Stimulated activated CD4-positive, alpha-beta T cell treated with anti-CD3 and anti-CD28 coated beads, TNF-alpha, amount 100 ng/mL, for 4 hours (primary cell): Measurements from ENCODE around the gene MCUB.

Experiments used
- DNase-seq, 3 experiments: peaks; one replicate each; pipeline ENCODE4 v3.0.0-alpha.2; 2020; ENCODE audit warnings: low read depth in 3 of 3

Gene MCUB

DNA sequence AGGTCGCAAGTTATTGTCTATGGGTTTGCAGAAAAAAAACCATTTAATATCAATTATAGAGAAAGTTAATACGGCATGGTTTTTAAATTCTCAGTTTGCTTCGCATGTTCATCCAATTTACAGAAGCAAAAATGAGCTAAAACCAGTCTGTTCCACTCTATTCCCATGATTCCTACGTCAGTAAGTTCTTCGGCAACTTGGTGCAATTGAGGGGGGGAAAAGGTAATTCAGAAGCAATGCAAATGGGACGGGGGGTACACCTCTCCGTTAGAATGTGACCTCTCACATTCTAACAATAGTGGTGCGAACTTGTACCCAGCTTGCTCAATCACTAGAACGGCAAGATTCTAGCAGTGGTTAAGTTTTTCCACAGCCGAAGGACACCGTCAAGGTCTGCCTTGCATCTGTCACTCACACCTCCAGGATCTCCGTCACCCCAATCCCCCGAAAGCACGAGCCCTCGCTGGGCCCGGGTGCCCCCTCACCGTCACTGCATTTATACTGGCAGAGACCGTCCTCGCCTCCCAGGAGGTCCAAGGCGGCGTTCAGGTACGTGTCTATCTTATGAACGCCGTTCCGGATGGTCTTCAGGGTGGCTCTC lies 169.2 kb downstream of the MCUB start:
- DNase-seq, result peak in 1 of 3 experiments; percentile 26

- peak; percentile 65 to 70 (median 67) for DNase-seq
Observed at GRCh38 chr4:109729718-109730618, 169.9 kb downstream of the MCUB start, which contains the start of gene PLA2G12A. PLA2G12A (minus strand) TSS chr4:109730070; CDS start chr4:109729809, 261 bp downstream.

- no peak for DNase-seq
Observed at GRCh38 chr4:109730619-109731545, 170.8 kb downstream of the MCUB start.

DNA sequence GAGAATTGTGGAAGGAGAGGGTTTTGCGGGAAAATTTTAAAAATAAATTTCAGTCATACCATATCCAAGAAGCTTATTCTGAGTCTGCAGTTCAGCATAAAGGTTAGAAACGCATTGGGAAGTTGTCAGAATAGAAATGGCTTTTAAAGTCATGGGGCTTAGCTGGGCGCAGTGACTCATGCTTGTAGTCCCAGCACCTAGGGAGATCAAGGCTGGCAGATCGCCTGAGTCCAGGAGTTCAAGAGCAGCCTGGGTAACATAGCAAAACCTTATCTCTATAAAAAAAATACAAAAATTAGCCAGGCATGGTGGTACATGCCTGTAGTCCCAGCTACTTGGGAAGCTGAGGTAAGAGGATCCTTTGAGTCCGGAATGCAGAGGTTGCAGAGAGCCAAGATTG lies 173.7 kb downstream of the MCUB start:
- DNase-seq, result no peak

DNA sequence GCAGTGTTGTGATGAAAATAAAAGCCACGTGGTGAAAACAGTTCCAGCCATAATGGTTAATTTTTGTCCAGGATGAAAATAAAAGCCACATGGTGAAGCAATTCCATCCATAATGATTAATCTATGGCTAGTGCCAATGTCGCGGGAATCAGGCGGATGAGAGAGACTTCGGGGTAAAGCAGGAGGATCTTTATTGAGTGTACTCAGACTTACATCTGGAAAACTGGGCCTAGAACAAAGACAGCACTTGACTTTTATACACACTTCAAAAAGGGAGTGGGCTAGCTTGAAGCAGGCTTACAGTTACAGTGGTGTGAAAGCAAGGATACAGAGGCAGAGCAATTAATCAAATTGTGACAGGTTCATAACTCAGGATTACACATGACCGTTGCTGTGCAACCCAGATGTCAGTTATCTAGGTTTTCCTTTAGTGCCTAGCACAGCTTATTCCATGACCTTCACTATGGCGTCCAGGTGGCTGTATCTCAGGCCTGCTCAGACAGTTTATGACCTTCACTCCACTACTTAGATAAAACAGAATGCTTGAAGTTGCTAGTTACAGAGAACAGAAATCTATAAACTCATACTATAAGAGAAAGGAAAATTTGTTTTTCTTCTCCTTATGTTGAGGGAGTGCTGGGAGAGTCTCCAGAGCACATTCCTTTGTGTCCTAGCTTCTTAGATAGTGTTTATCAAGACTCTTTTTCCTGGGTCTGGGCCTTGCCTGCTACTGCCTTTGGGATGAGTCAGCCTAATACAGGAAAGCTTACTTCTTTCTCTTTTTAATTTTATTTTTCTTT lies 175.7 kb downstream of the MCUB start:
- no peak for DNase-seq
